Uterine smooth muscle cell (primary cell): ENCODE measurements around the gene CTNND2. TPM values are rescaled to one million over a fixed set of nuclear protein-coding genes. Genes with fewer than 3 reads are reported as not detected.

ENCODE experiments used
- total RNA-seq: library from RNA; depleted of rRNA; stranded (reverse); fragments of >200 nt; gene quantifications from 2 replicates; pipeline ENCODE4 v1.2.3, GENCODE V29; 2014

The CTNND2 gene, protein sequence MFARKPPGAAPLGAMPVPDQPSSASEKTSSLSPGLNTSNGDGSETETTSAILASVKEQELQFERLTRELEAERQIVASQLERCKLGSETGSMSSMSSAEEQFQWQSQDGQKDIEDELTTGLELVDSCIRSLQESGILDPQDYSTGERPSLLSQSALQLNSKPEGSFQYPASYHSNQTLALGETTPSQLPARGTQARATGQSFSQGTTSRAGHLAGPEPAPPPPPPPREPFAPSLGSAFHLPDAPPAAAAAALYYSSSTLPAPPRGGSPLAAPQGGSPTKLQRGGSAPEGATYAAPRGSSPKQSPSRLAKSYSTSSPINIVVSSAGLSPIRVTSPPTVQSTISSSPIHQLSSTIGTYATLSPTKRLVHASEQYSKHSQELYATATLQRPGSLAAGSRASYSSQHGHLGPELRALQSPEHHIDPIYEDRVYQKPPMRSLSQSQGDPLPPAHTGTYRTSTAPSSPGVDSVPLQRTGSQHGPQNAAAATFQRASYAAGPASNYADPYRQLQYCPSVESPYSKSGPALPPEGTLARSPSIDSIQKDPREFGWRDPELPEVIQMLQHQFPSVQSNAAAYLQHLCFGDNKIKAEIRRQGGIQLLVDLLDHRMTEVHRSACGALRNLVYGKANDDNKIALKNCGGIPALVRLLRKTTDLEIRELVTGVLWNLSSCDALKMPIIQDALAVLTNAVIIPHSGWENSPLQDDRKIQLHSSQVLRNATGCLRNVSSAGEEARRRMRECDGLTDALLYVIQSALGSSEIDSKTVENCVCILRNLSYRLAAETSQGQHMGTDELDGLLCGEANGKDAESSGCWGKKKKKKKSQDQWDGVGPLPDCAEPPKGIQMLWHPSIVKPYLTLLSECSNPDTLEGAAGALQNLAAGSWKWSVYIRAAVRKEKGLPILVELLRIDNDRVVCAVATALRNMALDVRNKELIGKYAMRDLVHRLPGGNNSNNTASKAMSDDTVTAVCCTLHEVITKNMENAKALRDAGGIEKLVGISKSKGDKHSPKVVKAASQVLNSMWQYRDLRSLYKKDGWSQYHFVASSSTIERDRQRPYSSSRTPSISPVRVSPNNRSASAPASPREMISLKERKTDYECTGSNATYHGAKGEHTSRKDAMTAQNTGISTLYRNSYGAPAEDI (N-terminal part only)
- not detected in 2 replicates for total RNA-seq

DNA sequence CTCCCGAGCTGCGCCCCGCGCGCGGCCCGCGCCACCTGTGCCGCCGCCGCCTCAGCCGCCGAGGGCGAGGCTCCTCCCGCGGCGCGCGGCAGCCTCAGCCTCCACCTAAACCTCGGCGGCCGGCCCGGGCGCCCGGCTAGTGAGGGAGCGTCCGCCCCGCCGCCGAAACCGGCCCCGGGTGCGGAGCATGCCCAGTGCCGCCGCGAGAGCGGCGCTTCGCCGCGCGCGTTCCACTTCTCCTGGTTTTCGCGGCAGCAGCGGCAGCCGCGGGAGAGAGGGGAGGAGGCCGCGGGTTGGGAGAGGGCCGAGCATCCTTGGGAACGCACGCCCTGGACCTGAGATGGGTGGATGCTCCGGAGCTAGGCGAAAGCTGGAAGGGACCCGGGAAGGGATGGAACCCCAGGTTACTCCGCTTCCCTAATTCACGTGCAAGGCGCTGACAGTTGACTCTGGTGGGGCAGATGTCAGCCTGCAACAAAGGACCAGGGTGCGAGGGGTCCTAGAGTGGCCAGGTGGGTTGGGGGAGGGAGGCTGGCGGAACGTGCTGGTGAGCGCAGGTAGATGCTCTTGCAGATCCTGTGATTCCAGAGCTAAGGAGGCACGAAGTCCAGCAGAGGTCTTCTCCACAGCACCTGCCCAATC lies at the start of gene CTNND2:
Gene CTNND2, minus strand, starts transcription at position 182 of the 642 bp plus-strand sequence. CDS start 593 bp downstream, outside the sequence.

